ENCODE data around the gene GGT5. TPM values are rescaled to one million over a fixed set of nuclear protein-coding genes. Genes with fewer than 3 reads are reported as not detected.
"Not testable (repeated sequence)": the region's sequence is repeated elsewhere in the genome, so short reads cannot be mapped to it uniquely, and the experiment has no call there.

The GGT5 gene
- total RNA-seq, 6 experiments from 2014 or later = 0.17 to 0.61 (median 0.27) TPM

DNA sequence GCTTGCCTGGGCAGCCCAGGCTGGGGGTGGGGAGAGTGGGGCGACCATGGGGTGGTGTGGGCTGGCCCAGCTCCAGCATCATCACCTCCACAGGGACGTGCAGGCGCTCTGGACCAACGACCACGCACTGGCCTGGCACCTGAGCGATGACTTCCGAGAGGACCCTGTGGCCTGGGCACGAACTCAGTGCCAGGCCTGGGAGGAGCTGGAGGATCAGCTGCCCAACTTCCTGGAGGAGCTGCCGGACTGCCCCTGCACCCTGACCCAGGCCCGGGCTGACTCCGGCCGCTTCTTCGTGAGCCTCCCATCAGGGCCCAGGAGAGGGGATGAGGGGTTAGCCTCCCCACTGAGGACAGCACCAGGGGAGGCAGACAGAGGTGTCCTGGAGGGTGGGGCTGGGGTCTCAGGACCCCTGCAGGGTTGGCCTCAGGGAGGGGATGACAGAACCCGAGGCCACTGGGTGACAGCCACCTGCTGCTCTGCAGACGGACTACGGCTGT, 59.8 kb downstream of the GGT5 start:
- no peak for DNase-seq
- TF ChIP-seq, protein P1, sequence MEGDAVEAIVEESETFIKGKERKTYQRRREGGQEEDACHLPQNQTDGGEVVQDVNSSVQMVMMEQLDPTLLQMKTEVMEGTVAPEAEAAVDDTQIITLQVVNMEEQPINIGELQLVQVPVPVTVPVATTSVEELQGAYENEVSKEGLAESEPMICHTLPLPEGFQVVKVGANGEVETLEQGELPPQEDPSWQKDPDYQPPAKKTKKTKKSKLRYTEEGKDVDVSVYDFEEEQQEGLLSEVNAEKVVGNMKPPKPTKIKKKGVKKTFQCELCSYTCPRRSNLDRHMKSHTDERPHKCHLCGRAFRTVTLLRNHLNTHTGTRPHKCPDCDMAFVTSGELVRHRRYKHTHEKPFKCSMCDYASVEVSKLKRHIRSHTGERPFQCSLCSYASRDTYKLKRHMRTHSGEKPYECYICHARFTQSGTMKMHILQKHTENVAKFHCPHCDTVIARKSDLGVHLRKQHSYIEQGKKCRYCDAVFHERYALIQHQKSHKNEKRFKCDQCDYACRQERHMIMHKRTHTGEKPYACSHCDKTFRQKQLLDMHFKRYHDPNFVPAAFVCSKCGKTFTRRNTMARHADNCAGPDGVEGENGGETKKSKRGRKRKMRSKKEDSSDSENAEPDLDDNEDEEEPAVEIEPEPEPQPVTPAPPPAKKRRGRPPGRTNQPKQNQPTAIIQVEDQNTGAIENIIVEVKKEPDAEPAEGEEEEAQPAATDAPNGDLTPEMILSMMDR (IDR thresholded peaks at IDR 0.05) = no peak
- Mint-ChIP-seq H3K4me1 (ENCODE audit: low read depth) (peaks cover 6% of the 10 kb centered on the region), H3K27me3 (ENCODE audit: insufficient read depth) (peaks cover 4% of the 10 kb centered on the region), H3K9me3 (no peaks in the 10 kb centered on the region), H3K27ac (no peak overlapping the region), H3K36me3 (ENCODE audit: low read depth) (no peaks in the 10 kb centered on the region), H3K4me3 (no peak overlapping the region)

DNA sequence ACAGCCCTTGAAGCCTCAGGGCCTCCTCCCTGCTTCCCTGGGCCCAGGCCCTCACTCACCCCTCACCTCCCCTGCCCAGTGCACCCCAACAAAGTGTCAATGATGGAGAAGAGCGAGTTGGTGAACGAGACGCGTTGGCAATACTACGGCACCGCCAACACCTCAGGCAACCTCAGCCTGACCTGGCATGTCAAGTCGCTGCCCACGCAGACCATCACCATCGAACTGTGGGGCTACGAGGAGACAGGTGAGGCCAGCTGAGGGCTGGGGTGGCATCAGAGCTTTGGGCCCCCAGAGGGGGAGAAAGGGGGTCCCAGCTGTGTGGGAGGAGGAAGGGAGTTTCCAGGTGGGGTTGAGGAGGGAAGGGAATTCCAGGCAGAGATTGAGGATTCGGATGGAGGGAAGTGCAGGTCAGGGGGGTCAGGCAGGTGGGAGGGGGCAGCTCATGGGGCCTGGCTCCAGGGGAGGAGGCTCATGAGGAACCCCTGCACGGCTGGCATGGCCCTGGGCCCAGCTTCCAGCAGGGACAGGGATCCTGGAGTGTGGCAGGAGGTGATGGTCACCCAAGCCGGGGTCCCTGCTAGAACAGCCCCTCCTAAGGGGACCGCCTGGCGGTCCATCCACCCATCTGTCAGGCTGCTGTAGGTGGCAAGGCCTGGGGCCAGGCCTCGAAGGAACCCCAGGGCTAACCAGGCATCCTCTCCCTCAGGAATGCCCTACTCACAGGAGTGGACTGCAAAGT, 60.7 kb downstream of the GGT5 start:
- Mint-ChIP-seq H3K4me3 (no peak overlapping the region), H3K9me3 (no peaks in the 10 kb centered on the region), H3K27ac (no peak overlapping the region), H3K27me3 (ENCODE audit: insufficient read depth) (peaks cover 4% of the 10 kb centered on the region), H3K4me1 (ENCODE audit: low read depth) (no peaks in the 10 kb centered on the region), H3K36me3 (ENCODE audit: low read depth) (no peaks in the 10 kb centered on the region)
- TF ChIP-seq, protein P1 (IDR thresholded peaks at IDR 0.05) = no peak
- DNase-seq = no peak

DNA sequence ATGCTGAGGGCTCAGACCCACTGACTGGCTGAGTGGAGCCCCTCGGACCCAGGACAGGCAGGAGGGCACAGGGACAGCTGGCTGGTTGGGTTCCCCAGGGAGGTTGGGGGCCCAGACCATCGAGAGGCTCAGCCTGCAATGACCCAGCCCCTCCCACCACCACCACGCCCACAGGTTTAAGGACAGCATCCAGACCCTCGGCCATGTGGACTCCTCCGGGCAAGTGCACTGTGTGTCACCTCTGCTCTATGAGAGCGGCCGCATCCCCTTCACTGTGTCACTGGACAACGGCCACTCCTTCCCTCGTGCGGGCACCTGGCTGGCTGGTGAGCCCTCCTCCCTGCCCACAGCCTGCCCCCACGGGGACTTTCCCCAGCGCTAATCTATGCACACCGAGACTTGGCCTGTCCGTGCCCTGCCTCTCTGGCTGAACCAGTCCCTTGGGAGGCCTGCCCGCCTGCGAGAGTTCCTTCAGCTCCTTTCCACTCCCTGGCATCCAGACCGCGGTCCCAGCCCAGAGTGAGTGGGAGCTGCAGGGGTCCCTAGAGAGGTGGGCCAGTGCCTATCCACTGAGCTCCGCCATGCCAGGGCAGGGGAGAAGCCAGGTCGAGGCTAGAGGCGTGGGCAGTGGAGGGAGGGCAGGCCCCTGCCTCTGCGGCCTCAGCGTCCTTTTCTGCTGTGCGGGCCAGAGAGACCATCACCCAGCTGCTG, 61.4 kb downstream of the GGT5 start:
- TF ChIP-seq, protein P1 (IDR thresholded peaks at IDR 0.05) = no peak
- no peaks in the 10 kb centered on the region for H3K4me1 Mint-ChIP-seq (ENCODE audit: low read depth)
- no peak for DNase-seq
- H3K9me3 Mint-ChIP-seq = no peaks in the 10 kb centered on the region
- H3K27me3 Mint-ChIP-seq (ENCODE audit: insufficient read depth) = peaks cover 4% of the 10 kb centered on the region
- no peak overlapping the region for H3K27ac Mint-ChIP-seq
- H3K4me3 Mint-ChIP-seq = no peak overlapping the region
- no peaks in the 10 kb centered on the region for H3K36me3 Mint-ChIP-seq (ENCODE audit: low read depth)

DNA sequence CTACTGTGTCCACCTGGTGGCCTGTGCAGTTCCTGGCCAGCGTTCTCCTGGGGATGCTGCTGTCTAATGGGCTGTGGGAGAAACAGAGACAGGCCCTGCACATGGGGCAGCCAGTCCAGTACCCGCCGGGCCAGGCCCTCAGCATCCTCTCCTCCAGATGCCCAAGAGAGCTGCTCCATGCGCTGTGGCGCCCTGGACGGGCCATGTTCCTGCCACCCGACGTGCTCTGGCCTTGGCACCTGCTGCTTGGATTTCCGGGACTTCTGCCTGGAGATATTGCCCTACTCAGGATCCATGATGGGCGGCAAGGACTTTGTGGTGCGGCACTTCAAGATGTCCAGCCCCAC, 62.0 kb downstream of the GGT5 start:
- not testable (repeated sequence) for H3K9me3 Mint-ChIP-seq; H3K27me3 Mint-ChIP-seq (ENCODE audit: insufficient read depth); H3K4me1 Mint-ChIP-seq (ENCODE audit: low read depth); H3K4me3 Mint-ChIP-seq; H3K36me3 Mint-ChIP-seq (ENCODE audit: low read depth); DNase-seq; H3K27ac Mint-ChIP-seq
- TF ChIP-seq, protein P1 (IDR thresholded peaks at IDR 0.05) = 0 out of 2 replicates have a peak, but pooled peaks have one; percentile 30

DNA sequence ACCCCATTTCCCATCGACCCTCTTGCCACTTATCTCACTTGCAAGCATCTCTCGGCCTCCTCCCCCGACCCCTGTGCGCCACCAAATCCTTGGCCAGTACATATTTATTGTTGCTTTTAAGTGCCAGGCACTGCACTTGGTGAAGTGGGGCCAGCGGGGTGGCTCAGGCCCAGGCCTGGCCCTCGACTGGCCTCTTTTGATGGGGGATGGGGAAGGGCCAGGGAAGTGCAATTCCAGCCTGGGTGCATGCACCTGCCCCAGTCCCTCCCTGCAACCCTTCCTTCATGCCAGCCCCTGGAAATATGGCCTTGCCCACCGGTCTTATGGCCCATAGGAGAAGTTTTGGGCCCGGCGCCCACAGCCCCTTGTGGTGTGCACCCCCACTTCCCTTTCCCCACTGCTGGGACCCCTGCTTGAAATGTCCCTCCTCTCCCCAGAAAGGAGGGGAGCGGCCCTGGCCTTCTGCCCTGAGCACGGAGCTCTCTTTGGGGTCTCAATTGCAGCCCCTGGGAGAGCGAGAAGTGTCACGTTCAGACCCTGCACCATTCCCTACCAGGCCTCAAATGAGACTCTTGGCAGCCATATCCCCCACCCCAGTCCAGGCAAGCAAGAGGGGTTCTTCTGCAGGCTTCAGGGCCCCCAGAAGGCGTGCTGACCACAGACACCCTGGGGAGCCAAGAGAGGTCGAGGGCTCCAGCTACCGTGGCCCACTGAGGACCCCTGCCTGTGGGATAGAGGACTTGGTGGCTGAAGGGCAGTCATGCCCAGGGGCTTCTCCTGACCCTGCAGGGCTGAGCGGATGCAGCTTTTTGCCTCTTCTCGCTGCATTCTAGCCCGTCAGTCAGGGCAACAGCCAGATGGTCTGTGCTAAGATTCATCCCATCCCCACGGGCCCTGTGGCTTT, 62.6 kb downstream of the GGT5 start:
- Mint-ChIP-seq H3K27me3 (ENCODE audit: insufficient read depth) (peaks cover 2% of the 10 kb centered on the region; the same call in 1 of the 2 replicates), H3K4me1 (ENCODE audit: low read depth) (no peaks in the 10 kb centered on the region), H3K36me3 (ENCODE audit: low read depth) (no peaks in the 10 kb centered on the region), H3K27ac (no peak overlapping the region), H3K9me3 (no peaks in the 10 kb centered on the region), H3K4me3 (no peak overlapping the region)
- DNase-seq = no peak
- TF ChIP-seq, protein P1 (IDR thresholded peaks at IDR 0.05) = peak; percentile 39

Data from HFFc6 (cell line).